Hematopoietic multipotent progenitor cell treated with erythropoietin and hydrocortisone succinate and interleukin-3 and kit ligand, for 15 days (in vitro differentiated cells): ENCODE results near the gene CNTNAP5.

Source experiments
- DNase-seq: peaks from one replicate; pipeline ENCODE4 v3.0.0-alpha.2; 2015; ENCODE audit warnings: low spot score

Gene CNTNAP5

GRCh38 chr2:124153713-124154112, 128.6 kb downstream of the CNTNAP5 start:
- DNase-seq, result no peak

- no peak for DNase-seq
Measured at GRCh38 chr2:124159166-124159565, 134.1 kb downstream of the CNTNAP5 start.

- DNase-seq, result no peak
Measured at GRCh38 chr2:124161542-124161941, 136.5 kb downstream of the CNTNAP5 start.

- no peak for DNase-seq
Measured at GRCh38 chr2:124162256-124162655, 137.2 kb downstream of the CNTNAP5 start.

- DNase-seq, result no peak
Measured at GRCh38 chr2:124163840-124164239, 138.8 kb downstream of the CNTNAP5 start.

- DNase-seq, result no peak
Measured at GRCh38 chr2:124165698-124166097, 140.6 kb downstream of the CNTNAP5 start.

- no peak for DNase-seq
Measured at GRCh38 chr2:124171472-124172063, 146.5 kb downstream of the CNTNAP5 start.

GRCh38 chr2:124178719-124179118, 153.6 kb downstream of the CNTNAP5 start:
- DNase-seq, result no peak

- no peak for DNase-seq
Measured at GRCh38 chr2:124180635-124181034, 155.5 kb downstream of the CNTNAP5 start.

- DNase-seq, result no peak
Measured at GRCh38 chr2:124186801-124187200, 161.7 kb downstream of the CNTNAP5 start.

GRCh38 chr2:124187948-124188347, 162.9 kb downstream of the CNTNAP5 start:
- DNase-seq, result no peak

GRCh38 chr2:124193706-124194105, 168.6 kb downstream of the CNTNAP5 start:
- no peak for DNase-seq

- no peak for DNase-seq
Measured at GRCh38 chr2:124201713-124202112, 176.6 kb downstream of the CNTNAP5 start.

GRCh38 chr2:124209441-124209840, 184.4 kb downstream of the CNTNAP5 start:
- no peak for DNase-seq

- no peak for DNase-seq
Measured at GRCh38 chr2:124211461-124211860, 186.4 kb downstream of the CNTNAP5 start.

GRCh38 chr2:124213977-124214587, 189.0 kb downstream of the CNTNAP5 start:
- no peak for DNase-seq

- DNase-seq, result no peak
Measured at GRCh38 chr2:124246170-124246569, 221.1 kb downstream of the CNTNAP5 start.

GRCh38 chr2:124248386-124248785, 223.3 kb downstream of the CNTNAP5 start:
- no peak for DNase-seq

GRCh38 chr2:124250433-124250832, 225.3 kb downstream of the CNTNAP5 start:
- no peak for DNase-seq

- no peak for DNase-seq
Measured at GRCh38 chr2:124254621-124255020, 229.5 kb downstream of the CNTNAP5 start.

GRCh38 chr2:124257120-124257519, 232.0 kb downstream of the CNTNAP5 start:
- no peak for DNase-seq

- no peak for DNase-seq
Measured at GRCh38 chr2:124258140-124258880, 233.2 kb downstream of the CNTNAP5 start.

- DNase-seq, result no peak
Measured at GRCh38 chr2:124261456-124261855, 236.4 kb downstream of the CNTNAP5 start.
